Spinal cord (tissue), 10 donors: ENCODE results near the gene CD58. TPM values are rescaled to one million over a fixed set of nuclear protein-coding genes. Genes with fewer than 3 reads are reported as not detected.
"Not testable (repeated sequence)": the region's sequence is repeated elsewhere in the genome, so short reads cannot be mapped to it uniquely, and the experiment has no call there.

Experiments used
- DNase-seq, 6 donors: peaks; one replicate each; pipeline versions ENCODE4 v3.0.0 to v3.0.0-alpha.2; 2013 to 2015; ENCODE audit warnings: low spot score in 6 of 6, low read depth in 4 of 6
- H3K27ac ChIP-seq: one replicate; pipeline ENCODE4 v1.5.1; 2013; ENCODE audit warnings: low read depth, low read length, control low read depth
- H3K27me3 ChIP-seq: one replicate; pipeline ENCODE4 v1.6.1; 2013; ENCODE audit warnings: low read length; ENCODE audit not compliant: control insufficient read depth, insufficient read depth
- H3K36me3 ChIP-seq: one replicate; pipeline ENCODE4 v1.6.1; 2013; ENCODE audit warnings: low read length; ENCODE audit not compliant: control insufficient read depth, insufficient read depth
- H3K4me1 ChIP-seq: one replicate; pipeline ENCODE4 v1.6.1; 2013; ENCODE audit warnings: low read length; ENCODE audit not compliant: control insufficient read depth, insufficient read depth
- H3K4me3 ChIP-seq: one replicate; pipeline ENCODE4 v1.5.1; 2013; ENCODE audit warnings: low read depth, low read length, control low read depth
- H3K9me3 ChIP-seq: one replicate; pipeline ENCODE4 v1.6.1; 2013; ENCODE audit warnings: low read length; ENCODE audit not compliant: control insufficient read depth, insufficient read depth
- WGBS: methylation state at CpG from one replicate; pipeline ENCODE4 v1.1.5; 2013; ENCODE audit warnings: missing lambda C conversion rate; ENCODE audit not compliant: insufficient coverage; 5-methylcytosine and 5-hydroxymethylcytosine counted together
- polyA plus RNA-seq, 2 donors: library from polyadenylated mRNA; unstranded; fragments of 120-200 nt; gene quantifications; one replicate each; pipeline ENCODE4 v1.2.1, GENCODE V29; 2013; ENCODE audit not compliant: insufficient read length in 2 of 2
- total RNA-seq, 2 donors: library from RNA; depleted of rRNA in 1 of 2; stranded (reverse); fragments of 120-200 nt in 1 of 2; fragments of >200 nt in 1 of 2; gene quantifications; one replicate each; pipeline versions ENCODE4 v1.2.3 to v1.2.4, GENCODE V29; 2013 to 2014
- donor health status: healthy.

The CD58 gene
- total and polyA plus RNA-seq, 4 donors, result 11.2 to 26.1 (median 13.8) TPM

- H3K27me3 ChIP-seq, H3K4me1 ChIP-seq, H3K9me3 ChIP-seq, H3K4me3 ChIP-seq, H3K36me3 ChIP-seq, DNase-seq, H3K27ac ChIP-seq: not testable (repeated sequence)
- 67% methylated on average over 1 of the region's 4 CpGs for WGBS
Observed at GRCh38 chr1:116595065-116595840, 24.4 kb upstream of the CD58 start.

GRCh38 chr1:116593977-116594376 lies 23.2 kb upstream of the CD58 start:
- not testable (repeated sequence) for H3K4me3 ChIP-seq, H3K9me3 ChIP-seq, H3K36me3 ChIP-seq, H3K27me3 ChIP-seq, DNase-seq, H3K27ac ChIP-seq, H3K4me1 ChIP-seq
- no CpG with 5 or more reads among the region's 3 CpGs for WGBS

- not testable (repeated sequence) for H3K9me3 ChIP-seq, H3K27ac ChIP-seq, H3K4me3 ChIP-seq, H3K27me3 ChIP-seq, H3K4me1 ChIP-seq, H3K36me3 ChIP-seq, DNase-seq
- 76% methylated on average over 2 of the region's 5 CpGs for WGBS
Observed at GRCh38 chr1:116593401-116593800, 22.6 kb upstream of the CD58 start.

- not testable (repeated sequence) for H3K36me3 ChIP-seq, H3K27me3 ChIP-seq, DNase-seq, H3K9me3 ChIP-seq, H3K4me1 ChIP-seq, H3K4me3 ChIP-seq, H3K27ac ChIP-seq
- WGBS, result 56% methylated on average over 2 of the region's 7 CpGs
Observed at GRCh38 chr1:116591951-116592605, 21.3 kb upstream of the CD58 start.

- not testable (repeated sequence) for H3K4me1 ChIP-seq, H3K27me3 ChIP-seq, H3K36me3 ChIP-seq, H3K27ac ChIP-seq, H3K4me3 ChIP-seq, DNase-seq, H3K9me3 ChIP-seq
- WGBS, result no CpG with 5 or more reads among the region's 10 CpGs
Observed at GRCh38 chr1:116591006-116591950, 20.5 kb upstream of the CD58 start.

GRCh38 chr1:116590359-116591005 lies 19.7 kb upstream of the CD58 start:
- H3K9me3 ChIP-seq, H3K36me3 ChIP-seq, H3K4me1 ChIP-seq, H3K4me3 ChIP-seq, DNase-seq, H3K27ac ChIP-seq, H3K27me3 ChIP-seq: not testable (repeated sequence)
- WGBS, result no CpG with 5 or more reads among the region's 6 CpGs

- DNase-seq, H3K27me3 ChIP-seq, H3K4me1 ChIP-seq, H3K27ac ChIP-seq, H3K9me3 ChIP-seq, H3K4me3 ChIP-seq: not testable (repeated sequence)
- WGBS, result 74% methylated on average over 9 of the region's 9 CpGs
- peaks cover 11% of the 10 kb centered on the region for H3K36me3 ChIP-seq
Observed at GRCh38 chr1:116589101-116589735, 18.4 kb upstream of the CD58 start.

- Histone ChIP-seq H3K27me3 (no peaks in the 10 kb centered on the region), H3K27ac (no peak overlapping the region), H3K36me3 (peaks cover 11% of the 10 kb centered on the region), H3K9me3 (no peaks in the 10 kb centered on the region), H3K4me3 (no peak overlapping the region), H3K4me1 (peaks cover 2% of the 10 kb centered on the region)
- DNase-seq, result no peak
- WGBS, result 91% methylated on average over 4 of the region's 5 CpGs
Observed at GRCh38 chr1:116587501-116588227, 16.8 kb upstream of the CD58 start.
